Measurements from ENCODE around the gene CRACR2A. TPM values are rescaled to one million over a fixed set of nuclear protein-coding genes. Genes with fewer than 3 reads are reported as not detected.

Gene CRACR2A
- total and polyA plus RNA-seq, 2 of the 4 experiments (the other 2 are of a cell fraction), result 0.54 to 0.60 TPM

DNA sequence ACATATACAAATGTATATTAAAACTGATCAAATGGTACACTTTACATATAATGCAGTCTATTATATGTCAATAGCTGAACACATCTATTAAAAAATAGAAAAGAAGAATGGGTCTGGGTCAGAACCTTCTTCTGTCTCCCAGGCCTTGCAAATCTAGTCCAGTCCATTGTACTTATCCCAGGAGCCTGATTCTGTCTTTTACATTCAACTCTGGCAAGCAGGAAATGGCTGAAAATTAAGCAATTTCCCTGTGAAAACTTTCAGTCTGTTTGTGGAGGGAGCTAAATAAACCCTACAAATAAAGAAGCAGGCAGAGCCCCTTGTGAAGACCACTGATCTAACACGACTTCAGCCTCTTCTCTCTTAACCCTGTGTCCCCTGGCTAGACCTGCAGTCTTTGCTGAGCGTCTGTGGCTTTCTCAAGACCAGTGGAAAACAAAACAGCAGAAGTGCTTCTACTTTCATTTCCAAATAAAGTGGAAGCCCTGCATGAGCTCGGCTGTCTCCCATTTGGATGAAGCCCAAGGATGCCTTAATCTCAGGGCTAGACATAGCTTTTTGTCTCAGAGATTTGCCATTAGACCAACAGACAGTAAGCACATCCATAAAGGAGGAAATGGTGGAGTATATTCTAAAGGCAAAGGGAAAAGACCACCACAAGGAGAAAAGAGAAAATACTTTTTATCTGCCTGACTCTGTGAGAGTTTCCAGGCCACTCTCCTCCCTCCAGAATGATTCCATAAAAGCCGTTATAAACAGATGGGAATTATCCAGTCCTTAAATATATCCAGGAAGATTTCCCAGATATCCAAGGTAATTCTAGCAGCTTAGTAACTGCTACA lies 48.2 kb downstream of the CRACR2A start:
- ChIA-PET POLR2A (ENCODE audit: unreplicated experiment) (no interaction called here), CTCF (interaction anchor here (0.5 kb wide), 1 partner anchor 18 kb away, joined by 3 read pairs; no protein-coding TSS in a partner anchor)
- intact Hi-C loops (cut with micrococcal nuclease) (no loop called here), in situ Hi-C loops (cut with MboI; ENCODE audit: low sequenced_read_pairs) (no loop called here), dilution Hi-C loops (cut with HindIII; ENCODE audit: low sequenced_read_pairs, unreplicated experiment) (no loop called here)
- Histone ChIP-seq H3K4me1 (ENCODE audit: control insufficient read depth, insufficient read depth, low read length) (no peaks in the 10 kb centered on the region), H3K56ac (ENCODE audit: extremely low read depth, insufficient read depth, low read length) (no peak overlapping the region), H2BK5ac (ENCODE audit: low read depth, low read length, poor library complexity, severe bottlenecking) (no peak overlapping the region), H3K36me3 (ENCODE audit: control insufficient read depth, insufficient read depth, low read length) (no peaks in the 10 kb centered on the region), H3K4me2 (ENCODE audit: low read depth, low read length) (peak overlapping the region; percentile 96), H4K8ac (ENCODE audit: low read depth in 2 of 2, low read length in 2 of 2) (peak overlapping the region in 1 of 2 experiments; percentile 46; a peak in 1 of 4 replicates), H2AK5ac (ENCODE audit: low read depth, low read length) (no peak overlapping the region), H3K79me1 (ENCODE audit: low read depth in 1 of 2, low read length in 2 of 2) (no peaks in the 10 kb centered on the region), H2AFZ (replicated peaks; ENCODE audit: low read length, poor library complexity) (peak overlapping the region; percentile 73), H3K27me3 (ENCODE audit: control insufficient read depth, insufficient read depth, low read length) (peaks cover 10% of the 10 kb centered on the region), H3K4me3 (ENCODE audit: insufficient read depth, low read depth, low read length) (0 out of 2 replicates have a peak overlapping the region, but pooled peaks have one; percentile 10), H3K18ac (ENCODE audit: low read depth, low read length) (peak overlapping the region; percentile 100), H3K9me3 (ENCODE audit: control insufficient read depth, insufficient read depth, low read length) (no peaks in the 10 kb centered on the region), H2BK20ac (ENCODE audit: low read depth, low read length) (no peak overlapping the region), H3K4ac (ENCODE audit: low read depth, low read length) (no peak overlapping the region), H2AK9ac (replicated peaks; ENCODE audit: low read depth, low read length, poor library complexity) (no peak overlapping the region), H3K27ac (ENCODE audit: insufficient read depth, low read length) (no peak overlapping the region), H4K5ac (ENCODE audit: low read depth, low read length) (peak overlapping the region; percentile 99), H2BK120ac (ENCODE audit: low read depth, low read length) (no peak overlapping the region; the same call in 1 of the 2 replicates), H4K91ac (ENCODE audit: insufficient read depth, low read depth, low read length) (no peak overlapping the region), H3K23ac (ENCODE audit: low read depth, low read length) (no peak overlapping the region), H3K9me1 (ENCODE audit: insufficient read depth, low read length) (no peaks in the 10 kb centered on the region), H2BK15ac (ENCODE audit: low read depth, low read length) (no peak overlapping the region), H3K14ac (replicated peaks; ENCODE audit: low read depth, low read length) (0 out of 2 replicates have a peak overlapping the region, but pooled peaks have one; percentile 39), H4K20me1 (ENCODE audit: insufficient read depth, low read length) (no peaks in the 10 kb centered on the region), H3K9ac (ENCODE audit: low read depth, low read length) (peak overlapping the region; percentile 60)
- no TSS peak for BruUV-seq (replicated peaks)
- WGBS, 2 experiments (ENCODE audit: extremely low coverage in 2 of 2, insufficient read length in 1 of 2), result no CpG with 5 or more reads among the region's 4 CpGs
- peak; percentile 10 for DNase-seq
- TF ChIP-seq CHD1 (IDR thresholded peaks at IDR 0.05; ENCODE audit: low read depth, low read length) (no peak), SMC3 (IDR thresholded peaks at IDR 0.05; ENCODE audit: low read depth, low read length) (no peak), BHLHE40 (IDR thresholded peaks at IDR 0.05; ENCODE audit: low read depth, low read length) (no peak), RAD21 (IDR thresholded peaks at IDR 0.05; ENCODE audit: low read length) (no peak), FOS (IDR thresholded peaks at IDR 0.05; ENCODE audit: low read depth, low read length) (no peak)
- TF ChIP-seq, protein P1, sequence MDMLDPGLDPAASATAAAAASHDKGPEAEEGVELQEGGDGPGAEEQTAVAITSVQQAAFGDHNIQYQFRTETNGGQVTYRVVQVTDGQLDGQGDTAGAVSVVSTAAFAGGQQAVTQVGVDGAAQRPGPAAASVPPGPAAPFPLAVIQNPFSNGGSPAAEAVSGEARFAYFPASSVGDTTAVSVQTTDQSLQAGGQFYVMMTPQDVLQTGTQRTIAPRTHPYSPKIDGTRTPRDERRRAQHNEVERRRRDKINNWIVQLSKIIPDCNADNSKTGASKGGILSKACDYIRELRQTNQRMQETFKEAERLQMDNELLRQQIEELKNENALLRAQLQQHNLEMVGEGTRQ (IDR thresholded peaks at IDR 0.05; ENCODE audit: low read depth, low read length), result no peak
- ATAC-seq (ENCODE audit: low read depth), result peak; percentile 40

Data from IMR-90 (cell line).